Psoas muscle (tissue), 8 donors: ENCODE measurements around the gene SP9. TPM values are rescaled to one million over a fixed set of nuclear protein-coding genes. Genes with fewer than 3 reads are reported as not detected.

Experiments used
- ATAC-seq, 4 donors: fragments of 200-7000 bp; cut with Tn5 transposase; one replicate each; pipeline ENCODE4 v1.9.1; 2020; ENCODE audit warnings: moderate library complexity in 3 of 4, mild to moderate bottlenecking in 2 of 4
- DNase-seq, 2 donors: peaks; one replicate each; pipeline ENCODE4 v3.0.0-alpha.2; 2020
- H3K27ac ChIP-seq: fragments of 200-600 bp; one replicate; pipeline ENCODE4 v1.8.0; 2022
- H3K27me3 ChIP-seq, 3 donors: fragments of 200-600 bp in 1 of 3; one replicate each; pipeline versions ENCODE4 v1.6.1 to v1.8.0; 2013 to 2022; ENCODE audit warnings: low read length in 2 of 3, mild to moderate bottlenecking in 2 of 3, moderate library complexity in 1 of 3; ENCODE audit not compliant: insufficient read depth in 3 of 3
- H3K36me3 ChIP-seq, 2 donors: fragments of 200-600 bp in 1 of 2; one replicate each; pipeline versions ENCODE4 v1.6.1 to v1.8.0; 2013 to 2022; ENCODE audit warnings: low read depth in 1 of 2, mild to moderate bottlenecking in 1 of 2, moderate library complexity in 1 of 2; ENCODE audit not compliant: insufficient read depth in 1 of 2
- H3K4me1 ChIP-seq: fragments of 200-600 bp; one replicate; pipeline ENCODE4 v1.8.0; 2022
- H3K4me3 ChIP-seq: fragments of 200-600 bp; one replicate; pipeline ENCODE4 v1.8.0; 2022; ENCODE audit warnings: mild to moderate bottlenecking
- H3K9me3 ChIP-seq: fragments of 200-600 bp; one replicate; pipeline ENCODE4 v1.8.0; 2022
- WGBS, 3 donors: extraction: QIAGEN DNeasy Blood & Tissue Kit; methylation state at CpG; one replicate each; pipeline versions ENCODE4 v1.1.6 to v1.1.7; 2013; 5-methylcytosine and 5-hydroxymethylcytosine counted together
- intact Hi-C, 2 donors: fragments of 100-400 bp; cut with DNase I; formaldehyde crosslinking; loops; one replicate each; pipeline versions ENCODE4 v1.11.0 to v1.14.2; 2022
- polyA plus RNA-seq, 3 donors: library from polyadenylated mRNA; stranded (reverse); fragments of 200-250 nt; gene quantifications; one replicate each; pipeline ENCODE4 v1.2.3, GENCODE V29; 2013
- total RNA-seq, 4 donors: library from RNA; stranded (reverse); fragmentation: NEBNext Ultra II Directional in 2 of 4; extraction: Animal tissue kit (Norgen Biotek cat#: 25700) in 2 of 4; gene quantifications; one replicate each; pipeline versions ENCODE4 v1.2.1 to v1.2.4, GENCODE V29; 2021 to 2023
- TF ChIP-seq, protein P1 (sequence below): fragments of 200-600 bp; IDR thresholded peaks from one replicate; pipeline ENCODE4 v1.8.0; 2022; ENCODE audit warnings: antibody characterized with exemption
- donor health status: healthy with polysubstance abuse.
- donor health status: DM: no; HTN: no; CAD: no; lungs with moderate emphysema.
- donor health status: Bipolar disorder and iron deficiency.
- donor health status: healthy.
- donor health status: DM: yes; HTN: yes; CAD: no.
- donor health status: DM: no; HTN: no; CAD: no.
- donor health status: DM: no; HTN: no; CAD: no.
- donor health status: DM: yes; HTN: yes; CAD: no.

Gene SP9
- total and polyA plus RNA-seq, 7 donors = 0.03 to 0.95 (median 0.36) TPM; not detected in 3

DNA sequence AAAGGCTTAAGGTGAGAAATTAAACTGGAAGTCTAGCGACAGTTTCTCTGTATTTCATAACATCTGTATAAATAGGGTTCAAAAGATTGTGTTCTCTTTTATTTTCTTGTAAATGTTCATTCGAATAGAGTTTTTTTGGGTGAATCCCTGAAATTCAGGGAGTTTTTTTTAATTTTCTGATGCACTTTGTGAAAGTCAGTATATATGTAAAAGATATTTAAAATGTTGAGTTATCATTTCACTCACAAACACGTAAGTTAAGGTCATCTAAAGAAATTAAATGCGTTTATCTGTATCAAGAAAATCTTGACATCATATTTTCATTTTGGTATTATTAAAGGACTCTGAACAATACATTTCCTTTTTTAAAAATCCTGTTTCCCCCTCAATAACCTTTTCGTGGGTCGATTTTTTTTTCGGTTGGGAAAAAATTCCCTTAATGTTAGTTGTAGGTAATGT lies 3.4 kb downstream of the SP9 start:
- H3K27me3 ChIP-seq = peaks cover 0 to 96% (median 45%) of the 10 kb centered on the region in 3 donors
- H3K9me3 ChIP-seq = no peaks in the 10 kb centered on the region
- H3K36me3 ChIP-seq = no peaks in the 10 kb centered on the region
- H3K4me3 ChIP-seq = peak overlapping the region; percentile 70
- H3K27ac ChIP-seq = no peak overlapping the region
- TF ChIP-seq, protein P1, sequence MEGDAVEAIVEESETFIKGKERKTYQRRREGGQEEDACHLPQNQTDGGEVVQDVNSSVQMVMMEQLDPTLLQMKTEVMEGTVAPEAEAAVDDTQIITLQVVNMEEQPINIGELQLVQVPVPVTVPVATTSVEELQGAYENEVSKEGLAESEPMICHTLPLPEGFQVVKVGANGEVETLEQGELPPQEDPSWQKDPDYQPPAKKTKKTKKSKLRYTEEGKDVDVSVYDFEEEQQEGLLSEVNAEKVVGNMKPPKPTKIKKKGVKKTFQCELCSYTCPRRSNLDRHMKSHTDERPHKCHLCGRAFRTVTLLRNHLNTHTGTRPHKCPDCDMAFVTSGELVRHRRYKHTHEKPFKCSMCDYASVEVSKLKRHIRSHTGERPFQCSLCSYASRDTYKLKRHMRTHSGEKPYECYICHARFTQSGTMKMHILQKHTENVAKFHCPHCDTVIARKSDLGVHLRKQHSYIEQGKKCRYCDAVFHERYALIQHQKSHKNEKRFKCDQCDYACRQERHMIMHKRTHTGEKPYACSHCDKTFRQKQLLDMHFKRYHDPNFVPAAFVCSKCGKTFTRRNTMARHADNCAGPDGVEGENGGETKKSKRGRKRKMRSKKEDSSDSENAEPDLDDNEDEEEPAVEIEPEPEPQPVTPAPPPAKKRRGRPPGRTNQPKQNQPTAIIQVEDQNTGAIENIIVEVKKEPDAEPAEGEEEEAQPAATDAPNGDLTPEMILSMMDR = no peak
- DNase-seq (no peak), ATAC-seq (no peak)
- intact Hi-C loops = loop anchor here in 1 of 2 donors (5.0 to 10.0 kb wide), 2 partner anchors 91 to 763 kb away; partner anchors contain the start of gene OLA1
- 56 to 70% (median 68%) methylated on average over 7 of the region's 7 CpGs for WGBS, 3 donors
- H3K4me1 ChIP-seq = peaks cover 34% of the 10 kb centered on the region

DNA sequence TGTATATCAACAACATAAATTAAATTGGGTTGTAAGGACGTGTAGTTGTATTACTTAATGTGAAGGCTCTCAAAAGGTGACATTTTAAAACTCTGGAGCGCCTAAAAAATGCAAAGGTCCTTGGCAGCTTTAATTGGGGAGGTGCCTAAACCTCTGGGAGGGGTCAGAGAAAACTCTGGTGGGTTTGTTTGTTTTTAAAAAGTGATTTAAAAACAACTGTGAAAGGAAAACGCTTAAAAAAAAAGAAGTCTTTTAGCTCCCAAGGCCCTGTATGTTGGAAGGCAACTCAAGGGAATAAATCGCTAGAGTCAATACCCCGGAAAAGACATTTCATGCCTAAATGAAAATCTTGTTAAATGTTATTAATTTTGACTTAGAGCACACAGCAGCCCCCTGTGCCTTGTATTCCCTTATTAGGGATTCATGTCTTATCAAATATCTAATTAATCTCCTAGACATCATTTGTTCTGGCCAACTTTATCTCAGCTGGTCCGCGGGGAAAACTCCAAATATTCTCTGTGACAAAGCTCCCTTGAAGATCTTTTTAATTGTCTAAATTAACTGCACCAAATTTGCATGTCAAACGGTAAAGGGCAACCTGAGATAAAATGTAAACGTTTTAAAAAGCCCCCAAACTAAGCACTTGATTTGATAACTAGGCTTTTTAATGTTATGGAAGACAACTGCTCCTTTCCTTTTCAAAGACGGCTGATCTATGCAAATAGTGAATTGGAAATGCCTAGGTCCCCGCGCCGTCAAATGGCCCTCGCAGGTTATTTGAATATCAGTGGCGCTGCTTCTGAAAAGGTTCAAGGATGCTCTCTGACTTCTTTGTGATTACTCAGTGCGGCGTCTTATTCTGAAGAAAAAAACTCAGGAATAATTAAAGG lies 4.2 kb downstream of the SP9 start:
- 58 to 70% (median 61%) methylated on average over 17 of the region's 17 CpGs for WGBS, 3 donors
- H3K36me3 ChIP-seq = no peaks in the 10 kb centered on the region
- H3K4me3 ChIP-seq = no peak overlapping the region
- peaks cover 0 to 96% (median 41%) of the 10 kb centered on the region in 3 donors for H3K27me3 ChIP-seq
- H3K9me3 ChIP-seq = no peaks in the 10 kb centered on the region
- H3K4me1 ChIP-seq = peaks cover 34% of the 10 kb centered on the region
- TF ChIP-seq, protein P1 = no peak
- intact Hi-C loops = loop anchor here in 1 of 2 donors (5.0 to 10.0 kb wide), 2 partner anchors 92 to 764 kb away; partner anchors contain the start of gene OLA1
- DNase-seq (no peak), ATAC-seq (no peak)
- no peak overlapping the region for H3K27ac ChIP-seq

DNA sequence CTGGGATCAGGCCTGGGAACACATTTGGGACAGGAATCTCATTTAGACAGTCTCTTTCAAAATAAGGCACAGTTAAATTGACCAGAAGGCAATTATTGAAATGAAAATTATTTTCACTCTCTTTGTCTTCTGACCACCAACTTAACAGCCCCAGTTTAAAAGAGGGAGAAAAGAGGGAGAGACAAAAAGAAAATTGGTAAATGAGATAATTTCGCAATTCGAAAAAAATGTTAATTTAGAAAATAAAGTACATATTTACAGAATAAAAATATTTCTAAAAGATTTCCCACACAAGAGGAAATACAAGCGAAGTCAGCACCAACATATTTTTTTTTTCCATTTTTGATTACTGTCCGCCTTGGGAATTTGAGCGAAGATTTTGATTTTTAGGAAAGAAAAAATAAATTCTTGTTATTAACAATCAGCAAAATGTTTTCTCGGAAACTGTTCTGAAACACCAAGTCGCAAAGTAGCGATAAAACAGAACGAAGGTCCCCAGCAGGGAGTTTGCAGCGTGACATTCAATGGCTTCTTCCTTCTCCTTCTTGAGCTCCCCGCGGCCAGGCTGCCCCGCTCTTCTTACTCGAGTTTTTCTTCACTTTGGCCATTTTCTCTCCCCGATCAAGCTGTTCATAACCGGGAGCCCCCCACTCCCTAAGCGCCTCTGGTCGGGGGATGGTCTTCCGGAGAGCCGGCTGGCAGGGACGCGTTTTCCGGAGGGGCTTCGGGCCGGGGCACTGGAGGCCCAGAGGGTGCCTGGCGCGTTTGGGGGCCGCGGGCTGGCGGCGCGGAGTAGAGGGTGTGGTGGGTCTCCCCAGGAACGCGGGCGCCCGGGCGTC lies 5.0 kb downstream of the SP9 start:
- Histone ChIP-seq H3K9me3 (no peaks in the 10 kb centered on the region), H3K36me3 (no peaks in the 10 kb centered on the region), H3K4me1 (peaks cover 33% of the 10 kb centered on the region), H3K27ac (no peak overlapping the region), H3K27me3 (peaks cover 0 to 96% (median 40%) of the 10 kb centered on the region in 3 donors), H3K4me3 (peak overlapping the region; percentile 36)
- WGBS, 3 donors = 41 to 60% (median 56%) methylated on average over 37 of the region's 37 CpGs
- ATAC-seq (no peak), DNase-seq (no peak)
- TF ChIP-seq, protein P1 = no peak
- intact Hi-C loops = loop anchor here (5.0 to 10.0 kb wide), 5 partner anchors 92 to 937 kb away; partner anchors contain the start of gene OLA1 (in 1 of the 2)

DNA sequence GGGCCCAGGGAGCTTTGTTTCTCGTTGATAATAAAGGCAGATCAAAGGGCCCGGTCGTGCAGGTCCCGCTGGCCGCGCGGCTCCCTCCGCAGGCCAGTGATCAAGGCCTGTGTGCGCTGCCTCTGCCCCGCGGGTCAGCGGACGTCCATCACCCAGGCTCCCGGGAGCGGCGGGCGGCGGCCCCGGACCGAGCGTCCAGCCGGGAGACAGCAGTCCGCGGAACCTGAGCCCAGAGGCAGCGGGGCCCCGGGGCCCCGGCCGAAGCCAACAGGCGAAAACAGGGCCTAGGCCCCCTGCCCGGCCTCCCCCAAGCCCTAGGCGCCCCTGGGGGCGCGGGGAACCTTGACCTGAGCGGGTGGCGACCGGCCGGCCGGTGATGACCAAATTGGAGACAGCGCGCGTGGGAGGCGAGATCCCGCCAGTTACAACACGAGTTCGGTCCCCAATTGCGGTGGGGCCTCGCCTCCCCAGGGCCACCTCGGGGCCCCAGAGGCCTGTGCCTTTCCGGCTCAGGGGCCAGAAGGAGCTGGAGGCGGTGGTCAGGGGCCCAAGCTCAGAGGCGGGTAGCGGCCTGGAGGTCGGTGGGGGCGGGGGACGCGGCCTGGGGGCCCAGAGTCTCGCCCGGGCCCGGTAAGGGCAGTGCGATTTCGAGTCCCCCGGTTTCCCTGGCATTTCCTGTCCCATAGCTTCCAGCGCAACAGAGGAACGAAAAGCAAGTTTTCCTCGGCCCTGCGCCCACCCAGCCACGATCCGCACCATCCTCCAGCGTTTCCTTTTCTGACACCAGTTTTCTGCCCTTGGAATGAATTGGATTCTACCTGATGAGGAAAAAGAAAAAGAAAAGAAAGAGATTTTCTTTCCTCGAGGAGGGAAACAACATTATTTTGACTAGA lies 5.9 kb downstream of the SP9 start:
- H3K27me3 ChIP-seq = peaks cover 0 to 88% (median 36%) of the 10 kb centered on the region in 3 donors
- peak overlapping the region; percentile 36 for H3K4me3 ChIP-seq
- 49 to 50% (median 50%) methylated on average over 59 to 70 of the region's 70 CpGs for WGBS, 3 donors
- intact Hi-C loops = loop anchor here (1.0 to 10.0 kb wide), 4 partner anchors 182 to 938 kb away; no protein-coding TSS in a partner anchor
- ATAC-seq (peak in 1 of 4 donors; percentile 26), DNase-seq (peak in 1 of 2 donors; percentile 24)
- TF ChIP-seq, protein P1 = no peak
- H3K27ac ChIP-seq = no peak overlapping the region
- H3K36me3 ChIP-seq = no peaks in the 10 kb centered on the region
- peaks cover 25% of the 10 kb centered on the region for H3K4me1 ChIP-seq
- H3K9me3 ChIP-seq = no peaks in the 10 kb centered on the region
